PC-9 (cell line): Measurements from ENCODE around the gene MT1F. TPM values are rescaled to one million over a fixed set of nuclear protein-coding genes. Genes with fewer than 3 reads are reported as not detected.

Source experiments
- BruUV-seq: library from RNA; stranded (reverse); fragments of 400-500 nt; replicated peaks from 2 replicates; lab custom pipeline; 2021; lab: Mats Ljungman, UMichigan
- CTCF ChIA-PET: fragments of 300-600 bp; sonication (Branson Sonifier 250); formaldehyde crosslinking; loops from one replicate; lab custom pipeline; 2022; ENCODE audit warnings: antibody characterized with exemption; lab: Charles Lee
- POLR2A ChIA-PET: fragments of 300-600 bp; sonication (Branson Sonifier 250); formaldehyde crosslinking; loops from one replicate; lab custom pipeline; 2022; ENCODE audit warnings: antibody characterized with exemption; ENCODE audit not compliant: unreplicated experiment; lab: Charles Lee
- DNase-seq, 2 experiments: peaks; one replicate each; pipeline versions ENCODE4 v3.0.0 to v3.0.0-alpha.2; 2015 to 2022; ENCODE audit warnings: mixed read lengths in 1 of 2
- H2AFZ ChIP-seq: fragments of 200-600 bp; sonication (generic); 2 replicates; pipeline ENCODE4 v1.8.1; 2017; ENCODE audit warnings: antibody characterized with exemption
- H3F3A ChIP-seq: fragments of 200-600 bp; sonication (generic); 2 replicates; pipeline ENCODE4 v1.8.1; 2017; ENCODE audit warnings: antibody characterized with exemption, mild to moderate bottlenecking, low read depth; ENCODE audit not compliant: insufficient read depth
- H3K27ac ChIP-seq: fragments of 200-600 bp; sonication (generic); 2 replicates; pipeline ENCODE4 v1.6.1; 2016; ENCODE audit warnings: mixed run types
- H3K27me3 ChIP-seq: fragments of 200-600 bp; sonication (generic); 2 replicates; pipeline ENCODE4 v1.6.1; 2016; ENCODE audit warnings: low read depth, mixed run types; ENCODE audit not compliant: insufficient read depth
- H3K36me3 ChIP-seq: fragments of 200-600 bp; sonication (generic); 2 replicates; pipeline ENCODE4 v1.6.1; 2016; ENCODE audit warnings: low read depth, mixed run types
- H3K4me1 ChIP-seq: fragments of 200-600 bp; sonication (generic); replicated peaks from 2 replicates; pipeline ENCODE4 v1.6.1; 2016; ENCODE audit warnings: mixed run types; ENCODE audit not compliant: insufficient read depth
- H3K4me2 ChIP-seq: fragments of 200-600 bp; sonication (generic); 2 replicates; pipeline ENCODE4 v1.6.1; 2017; ENCODE audit warnings: mixed run types
- H3K4me3 ChIP-seq: fragments of 200-600 bp; sonication (generic); 2 replicates; pipeline ENCODE4 v1.6.1; 2016; ENCODE audit warnings: mixed run types
- H3K79me2 ChIP-seq: fragments of 200-600 bp; sonication (generic); 2 replicates; pipeline ENCODE4 v1.6.1; 2017; ENCODE audit warnings: low read depth, mixed run types
- H3K9me2 ChIP-seq: fragments of 200-600 bp; sonication (generic); 2 replicates; pipeline ENCODE4 v1.8.1; 2017; ENCODE audit warnings: mild to moderate bottlenecking; ENCODE audit not compliant: insufficient read depth
- H3K9me3 ChIP-seq: fragments of 200-600 bp; sonication (generic); 2 replicates; pipeline ENCODE4 v1.8.1; 2016; ENCODE audit warnings: low read depth; ENCODE audit not compliant: insufficient read depth
- H4K20me1 ChIP-seq: fragments of 200-600 bp; sonication (generic); 2 replicates; pipeline ENCODE4 v1.8.1; 2017; ENCODE audit not compliant: insufficient read depth
- EZH2 ChIP-seq: fragments of 200-600 bp; sonication (generic); IDR thresholded peaks from 2 replicates; pipeline ENCODE4 v1.8.0; 2017; ENCODE audit warnings: antibody characterized with exemption, low read depth
- intact Hi-C: fragments of 100-400 bp; cut with micrococcal nuclease; formaldehyde crosslinking; loops from one replicate; pipeline ENCODE4 v1.10.0; 2022; ENCODE audit not compliant: unreplicated experiment
- total RNA-seq: library from RNA; stranded (reverse); gene quantifications from 2 replicates; pipeline ENCODE4 v1.2.3, GENCODE V29; 2021
- TF ChIP-seq, protein P1 (sequence below): fragments of 200-600 bp; sonication (generic); conservative IDR thresholded peaks from 2 replicates; pipeline ENCODE4 v1.6.1; 2017; ENCODE audit warnings: mixed run types, antibody characterized with exemption, mild to moderate bottlenecking, moderate library complexity

MT1F gene
- total RNA-seq, 1 experiment from 2014 or later: 4.0 TPM

DNA sequence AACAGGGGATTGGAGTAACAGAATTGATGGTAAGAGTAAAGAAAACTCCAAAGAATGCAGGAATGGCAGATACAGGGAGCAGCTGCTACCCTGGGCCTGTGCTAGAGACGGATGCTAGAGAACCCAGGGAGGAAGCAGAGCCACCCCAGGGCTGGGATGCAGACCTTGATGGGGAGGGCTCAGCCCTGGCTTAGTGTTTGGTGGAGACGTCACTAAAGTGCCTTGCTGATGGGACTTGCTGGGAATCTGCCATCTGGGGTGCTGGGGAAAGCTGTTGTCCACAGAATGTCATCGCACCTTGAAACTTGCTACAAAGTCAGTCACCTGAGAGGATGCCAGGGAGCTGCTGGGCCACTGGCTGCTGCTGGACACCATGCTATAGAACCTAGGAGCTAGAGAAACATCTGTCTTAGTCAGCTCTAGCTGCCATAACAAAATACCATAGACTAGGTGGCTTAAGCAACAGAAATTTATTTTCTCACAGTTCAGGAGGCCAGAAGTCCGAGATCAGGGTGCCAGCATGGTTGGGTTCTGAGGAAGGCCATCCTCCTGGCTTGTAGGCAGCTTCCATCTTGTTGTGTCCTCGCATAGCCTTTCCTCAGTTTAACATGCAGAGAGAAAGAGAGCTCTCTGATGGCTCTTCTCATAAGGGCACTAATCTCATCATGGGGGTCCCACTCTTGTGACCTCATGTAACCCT, 39.8 kb downstream of the MT1F start:
- Histone ChIP-seq H3F3A (peaks cover 8% of the 10 kb centered on the region; the same call in 1 of the 2 replicates), H4K20me1 (no peaks in the 10 kb centered on the region), H3K27ac (no peak overlapping the region), H3K4me1 (peaks cover 21% of the 10 kb centered on the region), H3K4me3 (no peak overlapping the region), H2AFZ (no peak overlapping the region), H3K9me3 (no peaks in the 10 kb centered on the region), H3K9me2 (no peaks in the 10 kb centered on the region), H3K4me2 (no peak overlapping the region), H3K27me3 (no peaks in the 10 kb centered on the region), H3K79me2 (no peaks in the 10 kb centered on the region), H3K36me3 (no peaks in the 10 kb centered on the region)
- TF ChIP-seq EZH2: no peak
- TF ChIP-seq, protein P1, sequence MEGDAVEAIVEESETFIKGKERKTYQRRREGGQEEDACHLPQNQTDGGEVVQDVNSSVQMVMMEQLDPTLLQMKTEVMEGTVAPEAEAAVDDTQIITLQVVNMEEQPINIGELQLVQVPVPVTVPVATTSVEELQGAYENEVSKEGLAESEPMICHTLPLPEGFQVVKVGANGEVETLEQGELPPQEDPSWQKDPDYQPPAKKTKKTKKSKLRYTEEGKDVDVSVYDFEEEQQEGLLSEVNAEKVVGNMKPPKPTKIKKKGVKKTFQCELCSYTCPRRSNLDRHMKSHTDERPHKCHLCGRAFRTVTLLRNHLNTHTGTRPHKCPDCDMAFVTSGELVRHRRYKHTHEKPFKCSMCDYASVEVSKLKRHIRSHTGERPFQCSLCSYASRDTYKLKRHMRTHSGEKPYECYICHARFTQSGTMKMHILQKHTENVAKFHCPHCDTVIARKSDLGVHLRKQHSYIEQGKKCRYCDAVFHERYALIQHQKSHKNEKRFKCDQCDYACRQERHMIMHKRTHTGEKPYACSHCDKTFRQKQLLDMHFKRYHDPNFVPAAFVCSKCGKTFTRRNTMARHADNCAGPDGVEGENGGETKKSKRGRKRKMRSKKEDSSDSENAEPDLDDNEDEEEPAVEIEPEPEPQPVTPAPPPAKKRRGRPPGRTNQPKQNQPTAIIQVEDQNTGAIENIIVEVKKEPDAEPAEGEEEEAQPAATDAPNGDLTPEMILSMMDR: no peak
- DNase-seq: no peak
- intact Hi-C loops: no loop called here
- ChIA-PET CTCF (no interaction called here), POLR2A (interaction anchor here (0.5 to 0.6 kb wide), 2 partner anchors 89 to 227 kb away, joined by 4 to 11 read pairs; partner anchors contain the start of gene MT2A)
- no TSS peak for BruUV-seq

DNA sequence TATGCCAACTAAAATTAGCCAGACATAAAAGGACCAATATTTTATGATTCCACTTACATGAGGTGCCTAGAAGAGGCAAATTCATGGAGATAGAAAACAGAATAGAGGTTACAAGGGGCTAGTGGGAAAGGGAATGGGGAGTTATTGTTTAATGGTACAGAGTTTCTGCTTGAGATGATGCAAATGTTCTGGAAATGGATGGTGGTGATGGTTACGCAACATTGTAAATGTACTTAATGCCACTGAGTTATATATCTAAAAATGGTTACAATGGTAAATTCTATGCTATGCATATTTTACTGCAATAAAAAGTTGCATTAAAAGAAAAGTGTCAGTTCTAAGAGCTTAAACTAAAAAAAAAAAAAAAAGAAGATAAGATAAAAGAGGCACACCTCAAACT, 42.4 kb downstream of the MT1F start:
- Histone ChIP-seq H3K4me1 (peaks cover 13% of the 10 kb centered on the region), H4K20me1 (no peaks in the 10 kb centered on the region), H2AFZ (no peak overlapping the region)

DNA sequence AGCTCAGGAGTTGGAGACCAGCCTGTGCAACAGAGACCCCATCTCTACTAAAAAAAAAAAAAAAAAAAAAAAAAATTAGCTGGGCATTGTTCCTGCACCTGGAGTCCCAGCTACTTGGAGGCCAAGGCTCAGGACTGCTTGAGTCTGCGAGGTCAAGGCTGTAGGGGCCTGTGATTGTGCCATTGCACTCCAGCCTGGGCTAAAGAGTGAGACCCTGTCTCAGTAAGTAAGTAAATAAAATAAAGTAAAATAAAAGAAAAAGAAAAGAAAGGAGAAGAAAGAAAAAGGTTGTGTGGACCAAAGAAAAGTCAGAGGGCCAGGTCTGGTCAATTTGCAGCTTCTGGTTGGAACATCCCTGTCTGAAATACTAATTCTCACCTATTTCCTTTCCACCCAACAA, 42.9 kb downstream of the MT1F start:
- H3K79me2 ChIP-seq: no peaks in the 10 kb centered on the region
- H4K20me1 ChIP-seq: no peaks in the 10 kb centered on the region
- H3K9me2 ChIP-seq: no peaks in the 10 kb centered on the region
- ChIA-PET POLR2A (no interaction called here), CTCF (interaction anchor here (0.6 to 2.7 kb wide), 5 partner anchors 22 to 124 kb away, joined by 4 to 27 read pairs (median 11); no protein-coding TSS in a partner anchor)
- no peak overlapping the region for H3K4me3 ChIP-seq
- intact Hi-C loops: loop anchor here (10.0 kb wide), 3 partner anchors 346 to 986 kb away; no protein-coding TSS in a partner anchor
- no peaks in the 10 kb centered on the region for H3K27me3 ChIP-seq
- BruUV-seq: no TSS peak
- H3K4me2 ChIP-seq: no peak overlapping the region
- no peaks in the 10 kb centered on the region for H3K36me3 ChIP-seq
- no peak overlapping the region for H2AFZ ChIP-seq
- H3K9me3 ChIP-seq: no peaks in the 10 kb centered on the region
- no peak overlapping the region for H3K27ac ChIP-seq
- no peak for DNase-seq
- H3F3A ChIP-seq: peaks cover 8% of the 10 kb centered on the region; the same call in 1 of the 2 replicates
- TF ChIP-seq EZH2: no peak
- TF ChIP-seq, protein P1: no peak
- peaks cover 13% of the 10 kb centered on the region for H3K4me1 ChIP-seq

More for the DNA sequence above, 42.4 kb downstream of the MT1F start:
- Histone ChIP-seq H3K4me3 (no peak overlapping the region), H3K9me2 (no peaks in the 10 kb centered on the region), H3K9me3 (no peaks in the 10 kb centered on the region), H3K79me2 (no peaks in the 10 kb centered on the region), H3K27me3 (no peaks in the 10 kb centered on the region), H3K4me2 (no peak overlapping the region), H3F3A (peaks cover 8% of the 10 kb centered on the region; the same call in 1 of the 2 replicates), H3K27ac (no peak overlapping the region), H3K36me3 (no peaks in the 10 kb centered on the region)
- BruUV-seq: no TSS peak
- POLR2A ChIA-PET: interaction anchor here (0.6 kb wide), 1 partner anchor 96 kb away, joined by 11 read pairs; no protein-coding TSS in a partner anchor
- no peak for DNase-seq
- CTCF ChIA-PET: interaction anchor here (0.6 to 2.7 kb wide), 3 partner anchors 59 to 123 kb away, joined by 4 to 27 read pairs (median 11); no protein-coding TSS in a partner anchor
- TF ChIP-seq, protein P1: no peak
- TF ChIP-seq EZH2: no peak
- intact Hi-C loops: loop anchor here (10.0 kb wide), 3 partner anchors 345 to 985 kb away; no protein-coding TSS in a partner anchor
